Activated CD8-positive, alpha-beta memory T cell treated with anti-CD3 and anti-CD28 coated beads for 36 hours (primary cell): ENCODE results near the gene DEGS2. TPM values are rescaled to one million over a fixed set of nuclear protein-coding genes. Genes with fewer than 3 reads are reported as not detected.
"Not testable (repeated sequence)": the region's sequence is repeated elsewhere in the genome, so short reads cannot be mapped to it uniquely, and the experiment has no call there.

Experiments used
- CTCF ChIA-PET: fragments of 350-600 bp; sonication (Branson Sonifier 250); formaldehyde crosslinking; loops from one replicate; lab custom pipeline; 2021; ENCODE audit warnings: antibody characterized with exemption; lab: Charles Lee
- POLR2A ChIA-PET: fragments of 350-600 bp; sonication (Branson Sonifier 250); formaldehyde crosslinking; loops from one replicate; lab custom pipeline; 2021; ENCODE audit warnings: antibody characterized with exemption; lab: Charles Lee
- total RNA-seq, 2 experiments: library from RNA; stranded (reverse); gene quantifications; one replicate each; pipeline ENCODE4 v1.2.3, GENCODE V29; 2021

The DEGS2 gene
- total RNA-seq, 2 experiments from 2014 or later, result 0.23 to 1.3 TPM

DNA sequence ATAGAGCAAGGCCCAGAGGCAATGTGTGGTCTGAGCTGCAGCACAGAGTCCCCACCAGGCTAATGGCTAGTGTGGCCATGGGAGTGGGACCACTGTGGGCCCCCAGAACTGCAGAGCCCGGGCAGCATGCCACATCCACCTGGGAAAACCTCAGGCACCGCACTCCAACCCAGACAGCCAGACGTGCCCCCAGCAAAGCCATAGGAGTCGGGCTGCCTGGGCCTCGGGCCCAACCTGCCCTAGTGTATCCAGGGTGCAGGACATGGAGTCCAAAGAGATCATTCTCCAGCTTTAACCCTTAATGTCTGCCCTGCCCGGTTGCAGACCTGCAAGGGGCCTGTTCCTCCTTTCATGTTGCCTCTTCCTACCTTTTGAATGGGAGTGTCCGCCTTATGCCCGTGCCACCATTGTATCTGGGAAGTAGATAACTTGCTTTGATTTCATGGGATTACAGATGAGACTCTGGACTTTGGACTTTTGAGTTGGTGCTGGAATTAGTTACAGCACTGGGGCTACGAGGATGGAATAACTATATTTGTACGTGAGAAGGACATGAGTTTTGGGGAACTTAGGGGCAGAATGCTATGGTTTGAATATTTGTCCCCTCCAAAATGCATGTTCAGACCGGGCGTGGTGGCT lies 29.1 kb upstream of the DEGS2 start:
- ChIA-PET CTCF (interaction anchor here (1.1 kb wide), 1 partner anchor 57 kb away, joined by 3 read pairs; no protein-coding TSS in a partner anchor), POLR2A (interaction anchor here (0.7 kb wide), 1 partner anchor 250 kb away, joined by 4 read pairs; no protein-coding TSS in a partner anchor)

DNA sequence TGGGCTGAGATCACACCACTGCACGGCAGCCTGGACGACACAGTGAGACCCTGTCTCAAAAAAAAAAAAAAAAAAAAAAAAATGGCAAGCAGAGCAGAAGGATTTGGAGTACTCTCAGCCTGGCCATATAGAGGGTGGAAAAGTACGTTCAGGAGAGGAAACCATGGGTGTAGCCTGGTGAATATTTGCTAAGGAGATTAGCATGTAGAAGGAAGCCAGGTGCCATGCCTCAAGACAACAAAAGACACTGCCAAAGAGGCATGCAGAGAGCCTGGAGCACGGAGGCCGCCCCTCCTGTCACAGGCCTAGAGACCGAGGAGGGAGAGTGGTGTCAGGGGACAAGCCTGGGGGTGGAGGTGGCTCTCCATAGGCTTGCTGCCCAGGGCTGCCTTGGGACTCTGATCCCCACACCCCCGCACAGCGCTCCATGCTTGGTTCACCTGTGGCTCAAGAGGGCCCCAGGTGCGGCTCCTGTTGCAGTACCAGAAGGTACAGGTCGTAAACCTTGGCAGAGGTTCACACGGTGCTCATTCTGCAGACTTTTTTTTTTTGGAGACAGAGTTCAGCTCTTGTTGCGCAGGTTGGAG lies 27.9 kb upstream of the DEGS2 start:
- CTCF ChIA-PET, result interaction anchor here (0.8 to 1.1 kb wide), 2 partner anchors 56 to 204 kb away, joined by 3 read pairs; no protein-coding TSS in a partner anchor
- POLR2A ChIA-PET, result interaction anchor here (0.7 kb wide), 1 partner anchor 249 kb away, joined by 4 read pairs; no protein-coding TSS in a partner anchor

GRCh38 chr14:100181876-100182551 lies 22.6 kb upstream of the DEGS2 start:
- POLR2A ChIA-PET, CTCF ChIA-PET: not testable (repeated sequence)

DNA sequence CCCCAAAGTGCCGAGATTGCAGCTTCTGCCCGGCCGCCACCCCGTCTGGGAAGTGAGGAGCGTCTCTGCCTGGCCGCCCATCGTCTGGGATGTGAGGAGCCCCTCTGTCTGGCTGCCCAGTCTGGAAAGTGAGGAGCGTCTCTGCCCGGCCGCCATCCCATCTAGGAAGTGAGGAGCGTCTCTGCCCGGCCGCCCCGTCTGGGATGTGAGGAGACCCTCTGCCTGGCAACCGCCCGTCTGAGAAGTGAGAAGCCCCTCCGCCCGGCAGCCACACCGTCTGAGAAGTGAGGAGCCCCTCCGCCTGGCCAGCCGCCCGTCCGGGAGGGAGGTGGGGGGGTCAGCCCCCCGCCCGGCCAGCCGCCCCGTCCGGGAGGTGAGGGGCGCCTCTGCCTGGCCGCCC lies 21.2 kb upstream of the DEGS2 start:
- CTCF ChIA-PET, POLR2A ChIA-PET: not testable (repeated sequence)

DNA sequence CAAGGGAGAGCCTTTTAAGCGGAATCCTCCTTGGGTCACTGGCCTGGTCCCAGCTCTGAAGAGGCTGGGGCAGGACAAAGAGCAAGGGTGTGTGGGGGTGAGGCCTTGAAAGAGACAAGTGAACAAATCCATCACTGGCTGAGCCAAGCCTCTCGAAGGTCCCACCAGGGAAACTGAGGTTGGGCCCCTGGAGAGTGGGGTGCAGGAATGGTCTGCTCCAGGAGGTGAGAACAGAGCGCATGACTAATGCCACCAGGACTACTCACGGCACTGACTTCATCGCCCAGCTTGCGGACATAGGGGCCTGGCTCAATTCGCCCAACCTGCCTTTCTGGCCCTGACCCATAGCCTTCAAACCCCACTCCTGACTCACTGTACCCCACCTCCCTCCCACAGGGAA lies 19.2 kb upstream of the DEGS2 start:
- ChIA-PET CTCF (interaction anchor here (0.8 to 0.9 kb wide), 2 partner anchors 13 to 43 kb away, joined by 3 to 4 read pairs; no protein-coding TSS in a partner anchor), POLR2A (no interaction called here)

DNA sequence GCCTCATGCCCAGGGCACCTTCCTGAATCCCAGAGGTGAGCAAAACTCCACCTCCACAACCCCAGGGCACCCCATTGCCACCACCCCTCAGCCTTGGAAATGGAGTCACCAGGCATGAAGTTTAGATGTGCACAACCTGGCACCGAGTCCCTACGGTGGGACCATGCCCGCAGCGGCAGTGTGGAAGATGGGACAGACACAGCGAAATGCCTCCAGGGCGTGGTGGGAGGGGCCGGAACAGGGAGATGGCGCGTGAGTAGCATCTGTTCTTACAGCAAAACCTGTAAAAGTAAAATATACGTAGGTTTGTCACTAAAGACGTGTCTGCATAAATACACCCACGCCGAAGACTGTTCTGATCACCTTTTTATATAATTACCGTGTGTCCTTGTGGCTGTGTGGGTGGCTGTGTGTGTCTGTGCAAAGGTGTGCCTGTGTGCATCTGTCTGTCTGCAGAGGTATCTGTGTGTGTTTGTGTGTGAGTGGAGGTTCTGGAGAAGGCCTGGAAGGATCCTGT lies 17.4 kb upstream of the DEGS2 start:
- ChIA-PET CTCF (no interaction called here), POLR2A (no interaction called here)

GRCh38 chr14:100173353-100173752 lies 13.9 kb upstream of the DEGS2 start:
- CTCF ChIA-PET, result no interaction called here
- POLR2A ChIA-PET, result no interaction called here

GRCh38 chr14:100172811-100173210 lies 13.4 kb upstream of the DEGS2 start:
- POLR2A ChIA-PET, result no interaction called here
- CTCF ChIA-PET, result no interaction called here

DNA sequence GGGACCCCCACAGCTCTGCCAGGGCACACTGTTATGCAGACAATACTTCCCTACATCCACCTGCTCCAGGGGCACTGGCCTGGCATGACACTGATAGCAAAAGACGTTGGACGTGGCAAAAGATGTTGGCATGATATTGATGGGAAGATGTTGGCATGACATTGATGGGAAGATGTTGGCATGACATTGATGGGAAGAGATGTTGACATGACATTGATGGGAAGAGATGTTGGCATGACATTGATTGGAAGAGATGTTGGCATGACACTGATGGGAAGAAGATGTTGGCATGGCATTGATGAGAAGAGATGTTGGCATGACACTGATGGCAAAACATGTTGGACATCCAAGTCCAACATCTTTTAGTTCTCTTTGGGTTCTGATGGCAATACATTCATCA lies 11.4 kb upstream of the DEGS2 start:
- CTCF ChIA-PET, result no interaction called here
- POLR2A ChIA-PET, result no interaction called here

GRCh38 chr14:100168506-100168905 lies 9.1 kb upstream of the DEGS2 start:
- ChIA-PET POLR2A (no interaction called here), CTCF (no interaction called here)

GRCh38 chr14:100165831-100166440 lies 6.5 kb upstream of the DEGS2 start:
- CTCF ChIA-PET, result interaction anchor here (1.2 kb wide), 1 partner anchor 127 kb away, joined by 3 read pairs; no protein-coding TSS in a partner anchor

GRCh38 chr14:100165376-100165775 lies 5.9 kb upstream of the DEGS2 start:
- ChIA-PET POLR2A (no interaction called here), CTCF (interaction anchor here (1.2 kb wide), 1 partner anchor 127 kb away, joined by 3 read pairs; no protein-coding TSS in a partner anchor)

More at GRCh38 chr14:100165831-100166440, 6.5 kb upstream of the DEGS2 start:
- POLR2A ChIA-PET, result no interaction called here

- POLR2A ChIA-PET, result no interaction called here
These were observed 1.1 kb upstream of the DEGS2 start for GRCh38 chr14:100160534-100160916.

DNA sequence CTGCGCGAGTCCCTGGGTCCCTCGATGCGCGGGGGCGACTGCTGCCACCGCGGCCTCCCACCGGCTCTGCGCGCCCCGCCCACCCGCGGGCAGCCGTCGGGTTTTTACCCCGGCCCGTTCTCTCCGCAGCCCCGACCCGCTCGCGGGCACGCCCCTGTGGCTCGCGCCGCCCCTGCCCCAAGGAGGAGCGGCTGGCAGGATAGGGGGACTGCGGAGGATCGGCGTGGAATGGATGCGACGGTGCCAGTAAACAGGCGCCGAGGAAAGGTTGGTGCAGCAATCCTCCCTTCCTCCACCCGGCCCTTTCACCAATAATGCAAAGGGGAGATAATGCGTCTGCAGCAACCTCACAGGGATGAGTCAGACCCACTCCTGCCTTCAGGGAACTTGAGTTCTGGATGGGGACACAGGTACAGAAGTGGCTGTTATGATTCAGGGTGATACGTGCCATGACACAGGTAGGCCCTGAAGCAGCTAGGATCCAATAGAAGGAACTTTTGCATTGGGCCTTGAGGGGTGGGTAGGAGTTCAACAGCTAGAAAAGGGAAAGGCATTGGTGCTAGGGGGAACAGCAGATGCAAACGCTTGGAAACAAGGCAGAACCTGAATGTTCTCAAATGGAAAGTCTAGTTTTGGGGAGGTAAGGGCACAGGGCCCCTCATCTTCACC lies 554 bp upstream of the DEGS2 start:
- CTCF ChIA-PET, result interaction anchor here (0.8 to 1.1 kb wide), 4 partner anchors 33 to 90 kb away, joined by 3 to 4 read pairs (median 3); no protein-coding TSS in a partner anchor
- POLR2A ChIA-PET, result interaction anchor here (0.6 kb wide), 1 partner anchor 55 kb away, joined by 3 read pairs; no protein-coding TSS in a partner anchor

More at GRCh38 chr14:100160534-100160916, 1.1 kb upstream of the DEGS2 start:
- CTCF ChIA-PET, result interaction anchor here (0.8 to 1.1 kb wide), 3 partner anchors 32 to 90 kb away, joined by 3 to 4 read pairs (median 3); no protein-coding TSS in a partner anchor

DNA sequence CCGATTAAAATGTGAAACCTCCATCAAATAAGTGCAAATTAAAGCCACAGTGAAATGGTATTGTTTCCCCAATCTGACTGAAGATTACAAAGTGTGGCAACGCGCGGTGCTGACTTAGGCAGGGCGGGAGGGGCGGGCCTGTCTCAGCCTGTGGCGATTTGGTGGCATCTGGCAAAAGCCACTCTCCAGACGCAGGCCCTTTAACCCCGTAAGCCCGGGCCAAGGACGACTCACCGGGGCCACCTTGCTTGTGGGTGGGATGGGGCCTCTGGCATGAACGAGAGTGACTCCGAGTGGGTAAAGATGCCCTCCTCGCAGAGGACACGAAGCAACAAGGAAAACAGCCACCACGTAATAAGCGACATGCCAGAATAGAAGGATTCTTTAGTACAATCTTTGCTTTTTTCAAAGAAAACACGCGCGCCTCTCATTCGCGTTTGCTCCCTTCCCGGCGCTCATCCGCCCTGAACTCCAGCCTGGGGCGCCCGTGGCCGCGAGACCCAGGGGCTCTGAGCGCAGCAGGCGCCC lies 815 bp downstream of the DEGS2 start:
- POLR2A ChIA-PET, result interaction anchor here (0.7 kb wide), 1 partner anchor 13 kb away, joined by 6 read pairs; no protein-coding TSS in a partner anchor
- CTCF ChIA-PET, result interaction anchor here (1.1 kb wide), 1 partner anchor 51 kb away, joined by 3 read pairs; no protein-coding TSS in a partner anchor

DNA sequence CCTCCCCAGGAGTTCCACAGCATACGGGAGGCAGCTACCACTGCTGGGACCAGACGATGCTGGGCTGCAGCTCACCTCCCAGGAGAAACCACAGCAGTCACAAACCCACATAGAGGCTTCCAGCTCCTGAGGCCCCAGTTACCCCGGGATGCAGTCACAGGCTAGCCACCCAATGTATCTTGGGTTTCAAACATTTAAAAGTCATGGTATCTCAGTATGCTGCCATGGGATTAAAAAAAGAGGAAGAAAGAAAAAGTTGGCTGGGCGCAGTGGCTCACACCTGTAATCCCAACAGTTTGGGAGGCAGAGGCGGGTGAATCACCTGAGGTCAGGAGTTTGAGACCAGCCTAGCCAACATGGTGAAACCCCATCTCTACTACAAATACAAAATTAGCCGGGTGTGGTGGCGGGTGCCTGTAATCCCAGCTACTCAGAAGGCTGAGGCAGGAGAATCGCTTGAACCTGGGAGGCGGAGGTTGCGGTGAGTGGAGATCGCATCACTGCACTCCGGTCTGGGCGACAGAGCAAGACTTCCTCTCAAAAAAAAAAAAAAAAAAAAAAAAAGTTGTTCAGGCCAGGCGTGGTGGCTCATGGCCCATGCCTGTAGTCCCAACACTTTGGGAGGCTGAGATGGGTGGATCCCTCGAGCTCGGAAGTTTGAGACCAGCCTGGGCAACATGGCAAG lies 1.8 kb downstream of the DEGS2 start:
- CTCF ChIA-PET, result not testable (repeated sequence)
- POLR2A ChIA-PET, result interaction anchor here (0.7 kb wide), 1 partner anchor 12 kb away, joined by 6 read pairs; no protein-coding TSS in a partner anchor

- POLR2A ChIA-PET, result no interaction called here
- CTCF ChIA-PET, result interaction anchor here (0.8 to 1.8 kb wide), 2 partner anchors 49 to 114 kb away, joined by 3 to 6 read pairs; no protein-coding TSS in a partner anchor
These were observed 2.7 kb downstream of the DEGS2 start for GRCh38 chr14:100156776-100157175.
